H1 (cell line): Measurements from ENCODE around the gene NAA10. TPM values are rescaled to one million over a fixed set of nuclear protein-coding genes. Genes with fewer than 3 reads are reported as not detected.
A peak's percentile ranks its signal among the peaks of the same experiment; 100 is the strongest.

ENCODE experiments used
- CTCF ChIA-PET: fragments of 300-600 bp; sonication (Branson Sonifier 250); formaldehyde crosslinking; loops from one replicate; lab custom pipeline; 2021; ENCODE audit not compliant: partially characterized antibody; lab: Charles Lee
- POLR2A ChIA-PET: fragments of 300-600 bp; sonication (Branson Sonifier 250); formaldehyde crosslinking; loops from one replicate; lab custom pipeline; 2021; ENCODE audit warnings: inconsistent platforms; ENCODE audit not compliant: partially characterized antibody; lab: Charles Lee
- DNase-seq, 2 experiments: peaks; one replicate each; pipeline versions ENCODE4 v3.0.0 to v3.0.0-alpha.2; 2010 to 2022; ENCODE audit warnings: low spot score in 2 of 2, low read depth in 1 of 2, mixed read lengths in 1 of 2
- FAIRE-seq: peaks from 2 replicates; lab custom pipeline; 2011; peaks lifted over from hg19 to GRCh38; lab: Jason Lieb, UNC
- H2AFZ ChIP-seq: 2 replicates; pipeline ENCODE4 v1.8.1; 2012; ENCODE audit warnings: low read length, inconsistent platforms
- H2AK5ac ChIP-seq: 2 replicates; pipeline ENCODE4 v1.6.1; 2013; ENCODE audit warnings: low read depth, low read length
- H2BK120ac ChIP-seq: replicated peaks from 2 replicates; pipeline ENCODE3; 2013; ENCODE audit warnings: low read depth, low read length, inconsistent platforms
- H2BK12ac ChIP-seq: 2 replicates; pipeline ENCODE4 v1.6.1; 2013; ENCODE audit warnings: low read depth, low read length
- H2BK15ac ChIP-seq: 2 replicates; pipeline ENCODE4 v1.6.1; 2013; ENCODE audit warnings: low read length
- H2BK20ac ChIP-seq: 2 replicates; pipeline ENCODE4 v1.6.1; 2013; ENCODE audit warnings: low read length
- H2BK5ac ChIP-seq: 2 replicates; pipeline ENCODE4 v1.6.1; 2013; ENCODE audit warnings: low read depth, low read length
- H3K14ac ChIP-seq: 2 replicates; pipeline ENCODE4 v1.6.1; 2013; ENCODE audit warnings: inconsistent platforms; ENCODE audit not compliant: insufficient read length
- H3K18ac ChIP-seq: 2 replicates; pipeline ENCODE4 v1.6.1; 2013; ENCODE audit warnings: low read length; ENCODE audit errors: extremely low read depth
- H3K23ac ChIP-seq: 2 replicates; pipeline ENCODE4 v1.6.1; 2013; ENCODE audit warnings: inconsistent platforms; ENCODE audit not compliant: insufficient read length
- H3K23me2 ChIP-seq: 2 replicates; pipeline ENCODE4 v1.6.1; 2013; ENCODE audit warnings: low read depth, low read length
- H3K27ac ChIP-seq: 2 replicates; pipeline ENCODE4 v1.6.1; 2011; ENCODE audit warnings: low read depth, low read length, inconsistent platforms
- H3K27me3 ChIP-seq, 4 experiments: replicated peaks in 1 of 4; 1 replicate in 1 of 4; 2 replicates in 3 of 4; pipeline versions ENCODE4 v1.6.1 to v1.8.1; 2011 to 2013; ENCODE audit warnings: low read length in 3 of 4, mild to moderate bottlenecking in 3 of 4, inconsistent platforms in 2 of 4, mixed read lengths in 2 of 4, moderate library complexity in 1 of 4; ENCODE audit not compliant: control insufficient read depth in 3 of 4, insufficient read depth in 3 of 4; ENCODE audit errors: extremely low read depth in 1 of 4
- H3K36me3 ChIP-seq, 4 experiments: 2 replicates each; pipeline versions ENCODE4 v1.6.1 to v1.8.1; 2011 to 2013; ENCODE audit warnings: mild to moderate bottlenecking in 4 of 4, low read length in 3 of 4, moderate library complexity in 2 of 4, control low read depth in 1 of 4, inconsistent platforms in 1 of 4; ENCODE audit not compliant: insufficient read depth in 4 of 4, control insufficient read depth in 2 of 4
- H3K4ac ChIP-seq: replicated peaks from 2 replicates; pipeline ENCODE3; 2013; ENCODE audit warnings: low read length, low read depth, mixed read lengths, inconsistent platforms; ENCODE audit not compliant: insufficient read length
- H3K4me1 ChIP-seq, 4 experiments: replicated peaks in 1 of 4; 1 replicate in 1 of 4; 2 replicates in 3 of 4; pipeline versions ENCODE4 v1.6.1 to v1.8.1; 2011 to 2013; ENCODE audit warnings: low read length in 3 of 4, inconsistent platforms in 2 of 4, mixed read lengths in 1 of 4; ENCODE audit not compliant: insufficient read depth in 4 of 4, control insufficient read depth in 3 of 4
- H3K4me2 ChIP-seq, 2 experiments: 2 replicates each; pipeline versions ENCODE4 v1.6.1 to v1.8.1; 2011 to 2013; ENCODE audit warnings: low read depth in 2 of 2, low read length in 2 of 2, control low read depth in 1 of 2, inconsistent platforms in 1 of 2, mild to moderate bottlenecking in 1 of 2; ENCODE audit not compliant: insufficient read depth in 1 of 2
- H3K4me3 ChIP-seq, 4 experiments: fragments of 200-600, 300-600 bp in 1 of 4; sonication (generic), shearing (Covaris generic), sonication (Bioruptor Twin) in 1 of 4; 2 replicates each; pipeline versions ENCODE4 v1.5.1 to v1.8.1; 2011 to 2016; ENCODE audit warnings: low read length in 4 of 4, low read depth in 3 of 4, control low read depth in 2 of 4, inconsistent platforms in 2 of 4, mild to moderate bottlenecking in 2 of 4, mixed read lengths in 1 of 4, moderate library complexity in 1 of 4; ENCODE audit not compliant: insufficient read depth in 2 of 4; ENCODE audit errors: extremely low read depth in 1 of 4
- H3K56ac ChIP-seq: replicated peaks from 2 replicates; pipeline ENCODE3; 2013; ENCODE audit warnings: low read depth, mild to moderate bottlenecking, mixed read lengths, low read length, inconsistent platforms; ENCODE audit not compliant: insufficient read length
- H3K79me1 ChIP-seq: 2 replicates; pipeline ENCODE4 v1.6.1; 2013; ENCODE audit warnings: low read depth, low read length, control low read depth
- H3K79me2 ChIP-seq, 2 experiments: 2 replicates each; pipeline versions ENCODE4 v1.6.1 to v1.8.1; 2012 to 2013; ENCODE audit warnings: low read length in 2 of 2, mild to moderate bottlenecking in 2 of 2, inconsistent platforms in 1 of 2; ENCODE audit not compliant: insufficient read depth in 2 of 2, control insufficient read depth in 1 of 2
- H3K9ac ChIP-seq, 4 experiments: replicated peaks in 1 of 4; 1 replicate in 1 of 4; 2 replicates in 3 of 4; pipeline versions ENCODE4 v1.6.1 to v1.8.1; 2011 to 2013; ENCODE audit warnings: low read depth in 3 of 4, low read length in 3 of 4, control low read depth in 2 of 4, mild to moderate bottlenecking in 2 of 4, moderate library complexity in 2 of 4, inconsistent platforms in 1 of 4; ENCODE audit errors: extremely low read depth in 1 of 4
- H3K9me3 ChIP-seq, 2 experiments: 2 replicates each; pipeline versions ENCODE4 v1.6.1 to v1.8.1; 2012 to 2013; ENCODE audit warnings: mild to moderate bottlenecking in 2 of 2, moderate library complexity in 2 of 2, control low read depth in 1 of 2, inconsistent platforms in 1 of 2, low read depth in 1 of 2, low read length in 1 of 2, mixed read lengths in 1 of 2; ENCODE audit not compliant: insufficient read depth in 2 of 2
- H4K20me1 ChIP-seq, 2 experiments: replicated peaks in 1 of 2; 2 replicates each; pipeline versions ENCODE3 to v1.8.1; 2011 to 2013; ENCODE audit warnings: inconsistent platforms in 2 of 2, low read length in 2 of 2, mild to moderate bottlenecking in 1 of 2; ENCODE audit not compliant: insufficient read depth in 2 of 2, control insufficient read depth in 1 of 2
- H4K5ac ChIP-seq: 2 replicates; pipeline ENCODE4 v1.6.1; 2013; ENCODE audit warnings: low read length, low read depth, mixed read lengths, inconsistent platforms; ENCODE audit not compliant: insufficient read length
- H4K8ac ChIP-seq: 2 replicates; pipeline ENCODE4 v1.8.0; 2013; ENCODE audit warnings: mild to moderate bottlenecking, moderate library complexity, low read length, inconsistent platforms; ENCODE audit not compliant: insufficient read depth; ENCODE audit errors: extremely low read depth
- H4K91ac ChIP-seq: replicated peaks from 2 replicates; pipeline ENCODE3; 2013; ENCODE audit warnings: low read length, mixed read lengths, inconsistent platforms; ENCODE audit not compliant: insufficient read length
- CEBPB ChIP-seq: IDR thresholded peaks from 2 replicates; pipeline ENCODE4 v1.6.1; 2012; ENCODE audit warnings: low read depth, low read length
- CHD1 ChIP-seq: IDR thresholded peaks from 2 replicates; pipeline ENCODE4 v1.6.1; 2012; ENCODE audit warnings: low read depth, low read length, improper control_type of control experiment
- EGR1 ChIP-seq: IDR thresholded peaks from 2 replicates; pipeline ENCODE4 v1.6.1; 2011; ENCODE audit warnings: low read depth, low read length, borderline replicate concordance
- POLR2A ChIP-seq, 2 experiments: IDR thresholded peaks; 1 replicate in 1 of 2; 2 replicates in 1 of 2; pipeline ENCODE4 v1.6.1; 2011; ENCODE audit warnings: low read depth in 2 of 2, low read length in 2 of 2, mild to moderate bottlenecking in 2 of 2; ENCODE audit errors: control extremely low read depth in 1 of 2
- RFX5 ChIP-seq: IDR thresholded peaks from 2 replicates; pipeline ENCODE4 v1.6.1; 2011; ENCODE audit warnings: low read depth, low read length, improper control_type of control experiment, borderline replicate concordance
- SRF ChIP-seq: IDR thresholded peaks from 2 replicates; pipeline ENCODE4 v1.6.1; 2011; ENCODE audit warnings: mild to moderate bottlenecking, low read depth, low read length, moderate library complexity
- TAF7 ChIP-seq: optimal IDR thresholded peaks from 2 replicates; pipeline ENCODE3; 2011; ENCODE audit warnings: low read depth, mild to moderate bottlenecking, inconsistent platforms, low read length, moderate library complexity, borderline replicate concordance
- TBP ChIP-seq: IDR thresholded peaks from 2 replicates; pipeline ENCODE4 v1.6.1; 2011; ENCODE audit warnings: low read depth, low read length, improper control_type of control experiment
- WGBS, 2 experiments: shearing (Covaris generic) in 1 of 2; methylation state at CpG; one replicate each; pipeline versions ENCODE4 v1.1.6 to v1.1.7; 2013 to 2015; ENCODE audit warnings: low lambda C conversion rate in 2 of 2, mixed read lengths in 2 of 2, inconsistent platforms in 1 of 2, low coverage in 1 of 2, missing lambda C conversion rate in 1 of 2; ENCODE audit not compliant: insufficient replicate concordance in 2 of 2, insufficient coverage in 1 of 2, insufficient read length in 1 of 2; ENCODE audit errors: extremely low coverage in 1 of 2, missing lambda C conversion rate in 1 of 2; 5-methylcytosine and 5-hydroxymethylcytosine counted together
- polyA plus RNA-seq, 7 experiments: library from polyadenylated mRNA; depleted of rRNA in 3 of 7; stranded (reverse) in 5 of 7; unstranded in 2 of 7; fragments of >200 nt in 5 of 7; fragments of 200-250 nt in 2 of 7; gene quantifications; 1 replicate in 5 of 7; 2 replicates in 1 of 7; 4 replicates in 1 of 7; pipeline versions ENCODE4 v1.2.1 to v1.2.3, GENCODE V29; 2011 to 2013; ENCODE audit warnings: missing spikeins in 2 of 7, mixed read lengths in 2 of 7
- total RNA-seq: library from RNA; stranded (reverse); fragmentation: NEBNext Ultra II Directional; extraction: Animal tissue kit (Norgen Biotek cat#: 25700); gene quantifications from 2 replicates; pipeline ENCODE4 v1.2.1, GENCODE V29; 2021
- TF ChIP-seq, protein P1 (sequence below), 3 experiments: IDR thresholded peaks; 1 replicate in 2 of 3; 2 replicates in 1 of 3; pipeline versions ENCODE4 v1.5.1 to v1.6.1; 2011; ENCODE audit warnings: low read length in 3 of 3, mild to moderate bottlenecking in 3 of 3, inconsistent platforms in 2 of 3, low read depth in 1 of 3, moderate library complexity in 1 of 3; ENCODE audit not compliant: insufficient read depth in 1 of 3; ENCODE audit errors: control extremely low read depth in 1 of 3
- TF ChIP-seq, protein P2 (sequence below): IDR thresholded peaks from 2 replicates; pipeline ENCODE4 v1.6.1; 2011; ENCODE audit warnings: low read length, improper control_type of control experiment

The NAA10 gene
- total and polyA plus RNA-seq, 2 of the 8 experiments (the other 6 are each of a cell fraction or from before 2014, with no cell fraction given), result 80.4 to 98.8 TPM

DNA sequence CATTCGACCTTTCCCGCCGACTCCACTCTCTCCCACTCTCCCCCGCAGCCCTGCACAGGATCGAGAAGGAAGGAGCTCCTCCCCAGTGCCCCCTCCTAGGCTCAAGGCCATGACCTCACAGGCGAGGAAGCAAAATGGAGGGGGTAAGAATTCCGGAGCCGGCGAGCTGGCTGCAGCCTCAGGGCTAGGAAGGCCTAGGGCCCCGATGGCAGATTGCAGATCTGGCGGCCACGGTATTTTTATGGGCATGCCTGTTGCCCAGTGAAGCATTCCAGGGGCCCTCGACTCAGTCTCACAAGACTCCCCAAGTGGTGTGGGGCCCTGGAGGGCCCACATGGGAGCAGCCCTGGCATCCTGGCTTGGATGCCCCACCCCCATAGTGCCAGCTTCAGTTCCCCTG lies 47.9 kb downstream of the NAA10 start:
- no peak for FAIRE-seq
- no peak overlapping the region for H2BK5ac ChIP-seq
- peaks cover 0 to 26% (median 14%) of the 10 kb centered on the region in 4 experiments; a peak in 6 of 7 replicates for H3K4me1 ChIP-seq
- no peak overlapping the region for H4K8ac ChIP-seq
- H3K18ac ChIP-seq, result peak overlapping the region; percentile 48; the same call in 1 of the 2 replicates
- H3K14ac ChIP-seq, result no peak overlapping the region
- no peak overlapping the region for H2AK5ac ChIP-seq
- peak overlapping the region; percentile 29 to 63 (median 38); a peak in 7 of 8 replicates for H3K4me3 ChIP-seq
- H2AFZ ChIP-seq, result no peak overlapping the region
- peak overlapping the region; percentile 68 to 78 for H3K4me2 ChIP-seq
- DNase-seq, result no peak
- H3K9me3 ChIP-seq, result no peaks in the 10 kb centered on the region
- H3K36me3 ChIP-seq, result no peaks in the 10 kb centered on the region
- H2BK120ac ChIP-seq, result no peak overlapping the region
- H3K4ac ChIP-seq, result no peak overlapping the region
- H2BK15ac ChIP-seq, result no peak overlapping the region
- CTCF ChIA-PET, result interaction anchor here (0.6 to 1.9 kb wide), 9 partner anchors 9 to 68 kb away, joined by 3 to 9 read pairs (median 3); no protein-coding TSS in a partner anchor
- POLR2A ChIA-PET, result interaction anchor here (0.7 to 2.2 kb wide), 11 partner anchors 22 to 121 kb away, joined by 3 to 13 read pairs (median 3); partner anchors contain the start of gene ARHGAP4
- no peaks in the 10 kb centered on the region for H3K79me1 ChIP-seq
- H4K20me1 ChIP-seq, result peaks cover 0 to 2% of the 10 kb centered on the region in 2 experiments
- peak overlapping the region; percentile 27; the same call in 1 of the 2 replicates for H2BK12ac ChIP-seq
- H4K91ac ChIP-seq, result peak overlapping the region; percentile 6
- peaks cover 8% of the 10 kb centered on the region; the same call in 1 of the 2 replicates for H3K23me2 ChIP-seq
- no peak overlapping the region for H3K27ac ChIP-seq
- no peak overlapping the region for H2BK20ac ChIP-seq
- no peaks in the 10 kb centered on the region; a peak in 1 of 4 replicates for H3K79me2 ChIP-seq
- no peak overlapping the region for H3K9ac ChIP-seq
- WGBS, 2 experiments, result 18% methylated on average over 11 of the region's 13 CpGs; no CpG with 5 or more reads in 1 of the 2 experiments
- H3K56ac ChIP-seq, result no peak overlapping the region
- H4K5ac ChIP-seq, result no peak overlapping the region
- H3K23ac ChIP-seq, result no peak overlapping the region
- peaks cover 0 to 17% (median under 1%) of the 10 kb centered on the region in 4 experiments; a peak in 3 of 7 replicates for H3K27me3 ChIP-seq
- TF ChIP-seq, protein P1, sequence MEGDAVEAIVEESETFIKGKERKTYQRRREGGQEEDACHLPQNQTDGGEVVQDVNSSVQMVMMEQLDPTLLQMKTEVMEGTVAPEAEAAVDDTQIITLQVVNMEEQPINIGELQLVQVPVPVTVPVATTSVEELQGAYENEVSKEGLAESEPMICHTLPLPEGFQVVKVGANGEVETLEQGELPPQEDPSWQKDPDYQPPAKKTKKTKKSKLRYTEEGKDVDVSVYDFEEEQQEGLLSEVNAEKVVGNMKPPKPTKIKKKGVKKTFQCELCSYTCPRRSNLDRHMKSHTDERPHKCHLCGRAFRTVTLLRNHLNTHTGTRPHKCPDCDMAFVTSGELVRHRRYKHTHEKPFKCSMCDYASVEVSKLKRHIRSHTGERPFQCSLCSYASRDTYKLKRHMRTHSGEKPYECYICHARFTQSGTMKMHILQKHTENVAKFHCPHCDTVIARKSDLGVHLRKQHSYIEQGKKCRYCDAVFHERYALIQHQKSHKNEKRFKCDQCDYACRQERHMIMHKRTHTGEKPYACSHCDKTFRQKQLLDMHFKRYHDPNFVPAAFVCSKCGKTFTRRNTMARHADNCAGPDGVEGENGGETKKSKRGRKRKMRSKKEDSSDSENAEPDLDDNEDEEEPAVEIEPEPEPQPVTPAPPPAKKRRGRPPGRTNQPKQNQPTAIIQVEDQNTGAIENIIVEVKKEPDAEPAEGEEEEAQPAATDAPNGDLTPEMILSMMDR (IDR thresholded peaks at IDR 0.05; ENCODE audit: control extremely low read depth in 1 of 3, insufficient read depth in 1 of 3, low read depth in 1 of 3, low read length in 3 of 3), result no peak
- no peak for TF ChIP-seq CHD1
- TF ChIP-seq TAF7, result no peak
- TF ChIP-seq, protein P2, sequence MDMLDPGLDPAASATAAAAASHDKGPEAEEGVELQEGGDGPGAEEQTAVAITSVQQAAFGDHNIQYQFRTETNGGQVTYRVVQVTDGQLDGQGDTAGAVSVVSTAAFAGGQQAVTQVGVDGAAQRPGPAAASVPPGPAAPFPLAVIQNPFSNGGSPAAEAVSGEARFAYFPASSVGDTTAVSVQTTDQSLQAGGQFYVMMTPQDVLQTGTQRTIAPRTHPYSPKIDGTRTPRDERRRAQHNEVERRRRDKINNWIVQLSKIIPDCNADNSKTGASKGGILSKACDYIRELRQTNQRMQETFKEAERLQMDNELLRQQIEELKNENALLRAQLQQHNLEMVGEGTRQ, result no peak
- TF ChIP-seq CEBPB, result no peak
- TF ChIP-seq POLR2A (IDR thresholded peaks at IDR 0.05; ENCODE audit: control extremely low read depth in 1 of 2, low read depth in 2 of 2, low read length in 2 of 2), result no peak
- TF ChIP-seq EGR1, result no peak
- no peak for TF ChIP-seq TBP
- TF ChIP-seq RFX5, result no peak
- TF ChIP-seq SRF, result no peak
